ENCODE data around the gene SLC19A3.

- no peak for TF ChIP-seq POLR2AphosphoS5 (IDR thresholded peaks at IDR 0.05)
- TF ChIP-seq, protein P1, sequence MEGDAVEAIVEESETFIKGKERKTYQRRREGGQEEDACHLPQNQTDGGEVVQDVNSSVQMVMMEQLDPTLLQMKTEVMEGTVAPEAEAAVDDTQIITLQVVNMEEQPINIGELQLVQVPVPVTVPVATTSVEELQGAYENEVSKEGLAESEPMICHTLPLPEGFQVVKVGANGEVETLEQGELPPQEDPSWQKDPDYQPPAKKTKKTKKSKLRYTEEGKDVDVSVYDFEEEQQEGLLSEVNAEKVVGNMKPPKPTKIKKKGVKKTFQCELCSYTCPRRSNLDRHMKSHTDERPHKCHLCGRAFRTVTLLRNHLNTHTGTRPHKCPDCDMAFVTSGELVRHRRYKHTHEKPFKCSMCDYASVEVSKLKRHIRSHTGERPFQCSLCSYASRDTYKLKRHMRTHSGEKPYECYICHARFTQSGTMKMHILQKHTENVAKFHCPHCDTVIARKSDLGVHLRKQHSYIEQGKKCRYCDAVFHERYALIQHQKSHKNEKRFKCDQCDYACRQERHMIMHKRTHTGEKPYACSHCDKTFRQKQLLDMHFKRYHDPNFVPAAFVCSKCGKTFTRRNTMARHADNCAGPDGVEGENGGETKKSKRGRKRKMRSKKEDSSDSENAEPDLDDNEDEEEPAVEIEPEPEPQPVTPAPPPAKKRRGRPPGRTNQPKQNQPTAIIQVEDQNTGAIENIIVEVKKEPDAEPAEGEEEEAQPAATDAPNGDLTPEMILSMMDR (IDR thresholded peaks at IDR 0.05), result no peak
Observed at GRCh38 chr2:227661025-227661649, 56.7 kb downstream of the SLC19A3 start.
